HG03196 (cell line): ENCODE results near the gene KCNMB3.
"Not testable (repeated sequence)": the region's sequence is repeated elsewhere in the genome, so short reads cannot be mapped to it uniquely, and the experiment has no call there.

Experiments
- ATAC-seq: cut with Tn5 transposase; IDR thresholded peaks from one replicate; pipeline ENCODE4 v1.9.1; 2021; ENCODE audit not compliant: unreplicated experiment

The KCNMB3 gene

GRCh38 chr3:179250803-179251476 is at the start of gene KCNMB3:
Gene KCNMB3, minus strand, starts transcription at chr3:179251114. Its CDS starts 124 bp downstream, at chr3:179250990.
- no peak for ATAC-seq

DNA sequence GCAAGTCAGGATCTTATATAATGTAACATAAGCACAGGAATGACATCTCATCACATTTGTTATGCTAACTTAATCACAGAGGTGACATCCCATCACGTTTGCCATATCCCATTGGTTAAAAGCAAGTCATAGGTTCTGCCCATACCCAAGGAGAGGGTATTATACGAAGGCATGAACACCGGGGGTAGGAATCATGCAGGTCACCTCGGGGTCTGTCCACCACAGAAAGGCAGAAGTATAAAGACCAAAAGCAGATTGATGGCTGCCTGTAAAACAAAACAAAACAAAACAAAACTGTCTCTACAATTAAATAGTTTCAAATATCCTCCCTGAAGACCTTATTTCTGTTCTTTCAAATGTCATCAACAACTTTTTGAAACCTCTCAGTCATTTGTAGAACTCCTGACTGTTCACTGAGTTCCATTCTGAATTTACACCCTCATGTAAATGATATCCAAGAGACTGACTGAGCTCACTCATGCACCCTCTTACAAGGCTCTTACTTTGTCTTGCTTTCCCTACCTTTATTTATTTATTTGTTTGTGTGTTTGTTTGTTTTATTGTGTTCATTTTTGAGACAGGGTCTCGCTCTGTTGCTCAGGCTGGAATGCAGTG is 49.2 kb upstream of the KCNMB3 start:
- no peak for ATAC-seq

DNA sequence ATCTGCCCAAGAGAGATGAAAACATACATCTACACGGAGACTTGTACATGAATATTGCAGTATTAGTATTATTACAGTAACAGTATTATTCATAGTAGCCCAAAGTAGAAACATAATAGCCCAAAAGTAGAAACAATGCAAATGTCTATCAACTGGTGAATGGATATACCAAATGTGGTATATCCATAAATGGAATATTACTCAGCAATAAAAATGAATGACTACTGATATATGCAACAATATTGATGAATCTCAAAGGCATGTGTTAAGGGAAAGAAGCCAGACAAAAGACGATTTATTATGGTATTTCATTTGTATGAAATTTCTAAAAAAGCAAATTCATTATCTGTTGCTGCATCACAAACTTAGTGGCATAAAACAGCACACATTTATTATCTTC is 48.4 kb upstream of the KCNMB3 start:
- ATAC-seq: no peak

DNA sequence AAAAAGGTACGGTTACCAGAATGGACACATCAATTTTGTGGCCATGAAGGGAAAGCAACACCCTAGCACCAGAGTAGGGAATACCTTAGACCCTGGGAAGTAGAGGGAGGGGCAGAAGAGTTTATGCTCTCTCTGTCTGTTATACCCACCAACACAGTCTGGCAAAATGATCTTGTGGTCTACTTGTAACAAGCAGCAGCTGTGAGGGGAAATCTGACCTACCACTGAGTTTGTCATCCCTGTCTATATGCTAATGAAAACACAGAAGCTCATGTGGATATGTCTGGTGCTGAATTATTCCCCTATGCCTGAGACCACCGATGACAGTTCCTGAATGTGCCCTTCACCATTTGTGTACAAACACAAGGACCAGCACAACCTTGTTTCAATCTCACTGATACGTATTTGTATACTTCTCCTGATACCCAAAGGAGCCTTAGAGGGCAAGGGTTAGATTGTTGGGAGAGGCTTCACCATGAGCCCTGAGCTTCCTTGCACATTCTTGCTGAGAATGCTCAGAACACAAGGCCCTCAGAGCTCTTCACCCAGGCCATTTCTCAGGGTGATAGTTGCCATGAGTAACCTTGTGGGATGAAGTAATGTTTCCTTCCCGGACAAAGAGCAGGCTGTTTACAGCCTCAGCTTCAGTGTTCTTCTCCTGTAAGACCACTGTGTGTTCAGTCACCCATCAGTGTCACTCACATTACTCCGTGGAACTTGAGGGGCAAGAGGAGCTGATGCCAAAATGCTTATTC is 47.2 kb upstream of the KCNMB3 start:
- ATAC-seq: no peak

GRCh38 chr3:179292450-179292849 is 41.5 kb upstream of the KCNMB3 start:
- no peak for ATAC-seq

DNA sequence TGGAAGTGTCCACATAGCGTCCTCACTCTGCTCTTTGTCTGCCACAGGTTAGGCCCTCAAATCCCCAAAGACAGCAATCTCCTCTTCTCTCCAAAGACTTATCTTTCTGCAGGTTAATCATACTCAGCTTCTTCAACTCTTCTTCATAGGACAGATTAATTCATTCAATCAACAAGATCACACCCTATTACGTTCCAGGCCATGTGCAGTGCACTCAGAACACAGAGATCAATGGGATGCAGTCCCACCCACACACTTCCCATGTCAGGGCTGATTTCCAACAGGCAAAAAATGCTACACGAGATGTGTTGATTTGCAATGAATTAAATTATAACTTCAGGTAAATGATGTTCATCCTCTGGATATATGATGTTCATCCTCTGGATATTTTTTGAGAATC is 38.4 kb upstream of the KCNMB3 start:
- ATAC-seq: no peak

DNA sequence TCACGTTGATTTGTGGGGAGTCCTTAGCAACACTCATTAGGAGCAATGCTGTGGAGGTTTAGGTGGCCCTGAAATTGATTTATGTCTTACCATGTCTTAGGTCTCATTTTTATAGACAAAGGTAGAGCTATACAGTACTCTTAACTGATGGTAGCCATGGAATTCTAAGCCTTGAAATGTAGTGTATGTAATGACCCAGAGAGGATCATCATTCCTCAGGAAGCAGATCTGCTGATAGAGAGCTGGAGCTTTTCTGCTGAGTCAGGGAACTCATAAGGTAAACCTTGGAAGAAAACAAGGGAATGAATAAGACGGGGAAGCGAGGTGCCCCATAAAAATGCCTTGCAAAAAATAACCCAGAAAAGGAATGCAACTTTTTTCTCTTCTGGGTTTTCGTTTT is 37.9 kb upstream of the KCNMB3 start:
- no peak for ATAC-seq

DNA sequence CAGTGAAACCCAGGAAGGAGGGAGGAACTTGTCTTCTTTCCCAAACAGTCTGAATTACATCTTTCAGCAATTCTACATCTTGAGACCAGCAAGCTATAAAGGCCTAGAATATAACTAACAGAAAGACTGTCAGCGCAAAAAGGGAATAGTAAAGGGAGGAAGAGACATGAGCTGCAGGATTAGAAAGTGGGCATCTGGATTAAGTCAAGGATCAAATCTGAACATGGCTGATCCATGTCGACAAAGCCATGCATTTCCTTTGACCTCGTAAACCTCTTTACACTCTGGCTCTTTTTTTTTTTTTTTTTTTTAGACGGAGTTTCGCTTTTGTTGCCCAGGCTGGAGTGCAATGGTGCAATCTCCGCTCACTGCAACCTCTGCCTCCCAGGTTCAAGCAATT is 35.4 kb upstream of the KCNMB3 start:
- ATAC-seq: no peak

DNA sequence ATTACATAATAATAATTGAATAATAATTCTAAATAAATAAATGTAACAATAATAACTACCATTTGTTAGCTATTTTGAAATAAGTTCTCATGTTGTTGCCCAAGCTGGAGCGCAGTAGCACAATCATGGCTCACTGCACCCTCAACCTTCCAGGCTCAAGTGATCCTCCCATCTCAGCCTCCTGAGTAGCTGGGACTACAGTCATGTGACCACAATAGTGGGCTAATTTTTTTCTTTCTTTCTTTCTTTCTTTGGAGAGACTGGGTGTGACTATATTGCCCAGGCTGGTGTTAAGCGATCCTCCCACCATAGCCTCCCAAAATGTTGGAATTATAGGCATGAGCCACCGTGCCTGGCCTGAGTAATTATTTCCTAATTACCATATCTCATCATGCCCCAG is 30.9 kb upstream of the KCNMB3 start:
- no peak for ATAC-seq

- ATAC-seq: no peak
These were observed 28.9 kb upstream of the KCNMB3 start for GRCh38 chr3:179279837-179280236.

DNA sequence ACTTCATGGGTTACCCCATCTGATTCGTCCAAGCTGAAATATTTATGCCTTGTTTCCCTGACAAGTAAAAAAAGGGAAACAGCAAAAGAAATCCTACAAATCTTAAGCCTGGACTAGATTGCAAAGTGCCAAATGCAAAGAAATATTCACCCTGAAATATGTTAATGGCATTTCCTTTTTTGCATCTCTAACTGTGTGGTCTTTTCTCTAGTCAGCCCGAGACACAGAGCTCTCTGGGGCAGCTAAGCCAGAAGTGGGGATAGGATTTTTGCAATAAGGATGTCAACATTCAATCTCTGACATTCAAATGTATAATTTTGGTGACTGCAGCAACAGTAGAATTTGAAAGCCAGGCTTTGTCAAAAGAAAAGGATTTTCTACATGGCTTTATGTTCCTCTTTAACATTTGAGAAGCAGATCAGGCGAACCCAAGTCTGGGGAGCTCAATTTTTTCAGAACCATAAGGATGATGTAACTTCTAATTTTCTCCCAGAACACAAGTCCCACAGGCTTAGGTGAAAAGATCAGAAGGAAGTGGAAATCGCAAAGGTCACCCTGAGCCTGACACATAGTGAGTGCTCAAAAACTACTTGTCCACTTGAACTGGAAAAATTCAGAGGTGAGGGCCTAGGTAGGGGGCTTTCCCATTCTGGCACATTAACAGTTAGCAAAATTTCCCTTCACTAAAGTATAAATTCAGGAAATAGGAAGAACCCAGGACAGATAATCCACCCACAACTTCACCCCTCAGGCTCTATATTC is 28.2 kb upstream of the KCNMB3 start:
- ATAC-seq: no peak

- ATAC-seq: no peak
These were observed 27.2 kb upstream of the KCNMB3 start for GRCh38 chr3:179278151-179278550.

DNA sequence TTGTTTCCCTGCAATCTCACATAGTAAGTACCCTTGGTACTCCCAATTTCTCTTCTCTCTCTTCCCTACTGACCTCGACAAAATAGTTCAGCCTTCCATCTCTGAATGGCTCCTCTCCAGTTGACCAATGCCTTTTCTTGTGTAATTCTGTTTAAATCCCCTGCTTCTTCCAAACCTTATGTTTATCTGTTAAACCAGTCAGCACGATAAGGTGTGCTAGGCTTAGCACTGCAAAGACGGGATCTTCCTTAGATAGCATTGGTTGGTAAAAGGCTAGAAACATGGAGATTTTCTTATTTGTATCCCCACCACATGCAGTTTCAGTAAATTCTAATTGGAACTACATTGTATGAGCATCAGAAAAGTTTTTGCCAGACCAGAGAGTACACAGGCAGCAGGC is 25.8 kb upstream of the KCNMB3 start:
- ATAC-seq: no peak

- no peak for ATAC-seq
These were observed 25.1 kb upstream of the KCNMB3 start for GRCh38 chr3:179276001-179276400.

GRCh38 chr3:179274434-179274833 is 23.5 kb upstream of the KCNMB3 start:
- not testable (repeated sequence) for ATAC-seq

DNA sequence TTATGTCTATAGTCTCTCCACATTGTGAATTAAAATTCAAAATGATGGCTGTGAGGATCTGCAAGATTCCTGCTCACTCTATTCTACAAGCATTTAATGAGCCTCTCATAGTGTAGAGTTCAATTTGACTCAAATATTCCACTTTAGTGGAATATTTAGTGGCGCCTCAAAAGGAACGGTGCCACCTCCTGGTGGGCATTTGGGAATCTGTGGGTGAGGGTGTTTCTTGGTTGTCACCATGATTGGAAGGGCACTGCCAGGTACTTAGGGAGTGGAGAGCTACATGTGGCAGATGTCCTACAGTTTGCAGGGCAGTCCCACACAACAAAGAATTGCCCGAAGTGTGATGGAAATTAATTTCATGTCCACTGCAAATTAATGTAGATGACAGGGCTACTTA is 21.5 kb upstream of the KCNMB3 start:
- no peak for ATAC-seq

GRCh38 chr3:179269152-179269707 is 18.3 kb upstream of the KCNMB3 start:
- ATAC-seq: no peak

DNA sequence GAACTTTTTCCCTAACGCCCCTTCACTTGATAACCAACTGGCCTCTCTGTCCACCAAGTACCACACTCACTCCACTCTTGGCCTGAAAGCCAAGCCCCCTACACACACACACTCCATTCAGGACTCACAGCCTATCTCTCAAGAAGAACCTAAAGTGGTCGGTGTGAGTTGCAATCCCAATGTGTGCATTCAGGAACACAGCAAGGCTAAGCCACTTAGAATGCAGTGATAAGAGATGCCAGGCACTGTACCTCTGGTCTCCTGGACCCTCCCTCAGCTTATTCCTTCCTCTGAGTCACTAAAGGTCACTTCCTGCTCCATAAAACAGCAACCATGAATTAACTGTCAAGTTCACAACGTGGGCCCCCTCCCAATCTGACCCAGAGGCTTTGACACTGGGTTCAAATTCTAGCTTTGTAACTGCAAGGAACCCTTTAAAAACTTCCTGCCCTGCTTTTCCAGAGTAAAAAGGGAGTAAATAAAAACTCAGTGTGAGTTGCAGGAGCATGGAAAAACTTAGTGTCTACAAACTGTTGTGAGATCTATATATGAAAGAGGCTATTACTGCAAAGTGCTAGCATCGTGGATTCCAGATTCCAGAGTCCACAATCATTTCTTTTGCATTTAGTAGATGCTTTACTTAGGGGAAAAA is 17.6 kb upstream of the KCNMB3 start:
- ATAC-seq: no peak

- ATAC-seq: no peak
These were observed 15.8 kb upstream of the KCNMB3 start for GRCh38 chr3:179266701-179267211.

- ATAC-seq: peak; percentile 53
These were observed 15.0 kb upstream of the KCNMB3 start for GRCh38 chr3:179265875-179266274.
